ENCODE data around the gene GNB1. TPM values are rescaled to one million over a fixed set of nuclear protein-coding genes. Genes with fewer than 3 reads are reported as not detected.

Gene GNB1
- total and polyA plus RNA-seq, 8 donors = 241 to 360 (median 271) TPM

DNA sequence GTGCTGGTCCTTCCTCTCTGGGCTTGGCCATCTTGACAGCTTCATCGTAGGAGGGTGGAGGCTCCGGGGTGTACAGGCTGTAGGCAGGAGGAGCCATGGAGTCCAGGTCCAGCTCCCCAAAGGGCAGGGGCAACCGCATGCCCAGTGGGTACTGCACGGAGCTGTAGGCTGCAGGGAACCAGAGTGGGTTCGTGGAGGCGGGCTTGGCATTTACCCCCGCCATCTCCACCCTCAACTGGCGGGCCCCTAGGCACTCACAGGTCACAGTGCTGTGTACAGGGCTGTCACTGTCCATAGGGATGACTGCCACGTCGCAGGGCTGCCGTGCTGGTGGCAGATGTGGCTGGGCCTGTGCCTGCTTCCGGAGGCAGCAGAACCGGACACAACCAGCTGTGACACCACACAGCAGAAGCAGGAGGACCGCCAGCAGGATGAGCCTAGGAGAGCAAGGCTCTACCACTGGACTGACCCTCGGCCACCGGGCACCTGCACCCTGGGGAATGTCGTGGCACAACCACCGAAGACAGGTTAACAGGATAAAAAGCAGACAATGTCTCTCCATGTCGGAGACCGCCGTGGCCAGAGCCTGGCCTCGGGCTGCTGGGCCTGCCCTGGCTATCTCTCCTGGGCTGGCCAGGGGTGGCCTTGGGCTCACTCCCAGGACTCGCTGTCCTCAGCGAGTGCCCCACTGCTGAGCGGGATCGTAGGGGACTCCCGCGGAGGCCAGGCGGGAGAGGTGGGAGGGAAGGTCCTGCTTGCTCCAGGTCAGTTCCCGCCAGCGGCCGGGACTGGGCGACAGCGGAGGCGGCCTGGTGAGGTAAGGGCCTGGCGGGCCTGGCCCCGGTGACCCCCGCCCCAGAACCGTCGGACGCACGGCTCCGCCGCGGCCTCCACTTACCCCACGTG, 27.4 kb upstream of the GNB1 start:
- TF ChIP-seq, protein P1, sequence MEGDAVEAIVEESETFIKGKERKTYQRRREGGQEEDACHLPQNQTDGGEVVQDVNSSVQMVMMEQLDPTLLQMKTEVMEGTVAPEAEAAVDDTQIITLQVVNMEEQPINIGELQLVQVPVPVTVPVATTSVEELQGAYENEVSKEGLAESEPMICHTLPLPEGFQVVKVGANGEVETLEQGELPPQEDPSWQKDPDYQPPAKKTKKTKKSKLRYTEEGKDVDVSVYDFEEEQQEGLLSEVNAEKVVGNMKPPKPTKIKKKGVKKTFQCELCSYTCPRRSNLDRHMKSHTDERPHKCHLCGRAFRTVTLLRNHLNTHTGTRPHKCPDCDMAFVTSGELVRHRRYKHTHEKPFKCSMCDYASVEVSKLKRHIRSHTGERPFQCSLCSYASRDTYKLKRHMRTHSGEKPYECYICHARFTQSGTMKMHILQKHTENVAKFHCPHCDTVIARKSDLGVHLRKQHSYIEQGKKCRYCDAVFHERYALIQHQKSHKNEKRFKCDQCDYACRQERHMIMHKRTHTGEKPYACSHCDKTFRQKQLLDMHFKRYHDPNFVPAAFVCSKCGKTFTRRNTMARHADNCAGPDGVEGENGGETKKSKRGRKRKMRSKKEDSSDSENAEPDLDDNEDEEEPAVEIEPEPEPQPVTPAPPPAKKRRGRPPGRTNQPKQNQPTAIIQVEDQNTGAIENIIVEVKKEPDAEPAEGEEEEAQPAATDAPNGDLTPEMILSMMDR (IDR thresholded peaks at IDR 0.05) = no peak
- Histone ChIP-seq H3K9me3 (no peaks in the 10 kb centered on the region), H3K27me3 (peaks cover 0 to 8% of the 10 kb centered on the region in 2 donors), H3K4me1 (peaks cover 6 to 13% of the 10 kb centered on the region in 2 donors), H3K36me3 (no peaks in the 10 kb centered on the region), H3K27ac (peak overlapping the region in 1 of 2 donors; percentile 49), H3K4me3 (peak overlapping the region; percentile 43 to 58)
- intact Hi-C loops (cut with DNase I) = no loop called here
- DNase-seq (no peak), ATAC-seq (no peak)

DNA sequence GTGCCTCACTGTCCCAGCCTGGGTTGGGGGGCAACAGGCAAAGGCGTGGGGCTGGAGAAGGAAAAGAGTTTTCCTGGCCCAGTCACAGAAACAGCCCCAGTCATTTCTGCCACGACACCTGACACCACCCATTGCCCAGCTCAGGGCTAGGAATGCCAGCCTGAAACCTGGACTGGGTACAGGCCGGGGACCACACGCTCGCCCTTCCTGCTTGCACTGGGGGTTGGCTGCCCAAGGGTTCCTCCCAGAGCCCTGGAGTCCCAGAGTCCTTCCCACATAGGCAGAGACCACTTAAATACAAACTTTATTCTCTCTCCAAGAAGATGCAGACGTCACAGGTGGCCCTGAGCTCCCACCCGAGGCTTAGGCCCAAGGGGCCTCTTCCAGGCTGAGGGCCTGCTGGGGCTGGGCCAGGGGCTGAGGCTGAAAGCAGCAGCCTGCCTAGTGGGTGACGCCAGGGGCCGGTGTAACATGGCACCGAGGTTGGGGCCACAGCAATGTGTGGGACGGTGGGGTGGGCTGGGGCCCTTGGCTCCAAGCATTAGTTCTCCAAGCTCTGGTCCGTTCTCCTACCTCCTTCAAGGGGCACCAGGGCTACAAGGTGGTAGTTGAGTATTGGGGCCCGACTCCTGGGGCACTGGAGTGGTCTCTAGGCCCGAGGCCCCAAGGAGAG, 26.6 kb upstream of the GNB1 start:
- Histone ChIP-seq H3K27me3 (peaks cover 0 to 8% of the 10 kb centered on the region in 2 donors), H3K27ac (no peak overlapping the region), H3K4me3 (no peak overlapping the region), H3K9me3 (no peaks in the 10 kb centered on the region), H3K36me3 (no peaks in the 10 kb centered on the region), H3K4me1 (peaks cover 6 to 13% of the 10 kb centered on the region in 2 donors)
- intact Hi-C loops (cut with DNase I) = no loop called here
- DNase-seq (no peak), ATAC-seq (no peak)
- TF ChIP-seq, protein P1 (IDR thresholded peaks at IDR 0.05) = no peak

DNA sequence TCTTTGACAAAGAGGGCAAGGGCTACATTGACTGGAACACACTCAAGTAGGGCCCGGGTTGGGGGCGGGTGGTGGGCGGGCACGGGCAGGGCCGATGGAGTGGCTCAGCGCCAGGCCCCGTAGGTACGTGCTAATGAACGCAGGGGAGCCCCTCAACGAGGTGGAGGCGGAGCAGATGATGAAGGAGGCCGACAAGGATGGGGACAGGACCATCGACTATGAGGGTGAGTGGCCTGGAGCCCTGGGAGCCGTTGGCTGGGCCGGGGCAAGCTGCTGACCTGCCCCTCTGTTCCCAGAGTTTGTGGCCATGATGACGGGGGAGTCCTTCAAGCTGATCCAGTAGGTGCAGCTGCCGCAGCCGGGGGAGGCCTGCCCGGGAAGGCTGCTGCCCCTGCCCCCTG, 26.0 kb upstream of the GNB1 start:
- ATAC-seq = no peak
- DNase-seq = peak in 1 of 4 donors; percentile 67
- intact Hi-C loops (cut with DNase I) = no loop called here
- H3K27me3 ChIP-seq = peaks cover 0 to 8% of the 10 kb centered on the region in 2 donors
- no peak overlapping the region for H3K27ac ChIP-seq
- H3K36me3 ChIP-seq = no peaks in the 10 kb centered on the region
- H3K4me3 ChIP-seq = no peak overlapping the region
- TF ChIP-seq, protein P1 (IDR thresholded peaks at IDR 0.05) = no peak
- H3K9me3 ChIP-seq = no peaks in the 10 kb centered on the region
- H3K4me1 ChIP-seq = peaks cover 6 to 13% of the 10 kb centered on the region in 2 donors

DNA sequence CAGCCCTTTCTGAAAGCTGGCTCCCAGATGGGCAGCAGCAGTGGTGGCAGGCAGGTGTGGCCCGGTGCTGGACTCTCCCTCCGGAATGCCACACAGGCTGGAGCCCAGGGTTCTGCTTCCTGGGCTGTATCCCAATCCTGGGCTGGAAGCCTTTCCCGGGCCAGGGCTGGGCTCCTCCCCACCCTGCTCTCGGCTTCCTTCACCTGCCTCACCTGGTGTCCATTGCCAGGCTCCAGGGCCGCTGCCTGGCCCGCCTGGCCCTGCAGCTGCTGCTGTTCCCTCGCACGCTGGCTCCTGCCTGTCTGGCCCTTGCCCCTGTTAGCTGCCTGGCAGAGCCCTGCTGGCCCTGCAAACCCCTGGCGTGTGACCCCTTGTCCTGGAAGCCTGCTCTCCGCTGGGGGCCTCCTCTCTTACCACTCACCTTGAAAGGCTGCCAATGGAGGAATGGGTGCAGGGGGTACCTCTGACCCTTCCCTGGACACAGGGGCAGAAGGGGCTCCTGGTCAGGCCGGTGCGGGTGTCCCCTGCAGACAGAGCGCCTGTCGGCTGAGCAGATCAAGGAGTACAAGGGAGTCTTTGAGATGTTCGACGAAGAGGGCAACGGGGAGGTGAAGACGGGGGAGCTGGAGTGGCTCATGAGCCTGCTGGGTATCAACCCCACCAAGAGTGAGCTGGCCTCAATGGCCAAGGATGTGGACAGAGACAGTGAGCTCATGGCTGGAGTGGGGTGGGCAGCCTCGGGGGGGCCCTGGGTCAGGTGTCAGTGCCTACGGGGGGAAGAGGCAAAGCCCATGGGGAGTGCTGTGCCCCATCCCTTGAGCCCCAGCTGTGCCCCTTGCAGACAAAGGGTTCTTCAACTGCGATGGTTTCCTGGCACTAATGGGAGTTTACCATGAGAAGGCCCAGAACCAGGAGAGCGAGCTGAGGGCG, 25.3 kb upstream of the GNB1 start:
- DNase-seq (no peak), ATAC-seq (no peak)
- peaks cover 6 to 13% of the 10 kb centered on the region in 2 donors for H3K4me1 ChIP-seq
- intact Hi-C loops (cut with DNase I) = no loop called here
- no peaks in the 10 kb centered on the region for H3K9me3 ChIP-seq
- no peaks in the 10 kb centered on the region for H3K36me3 ChIP-seq
- H3K27me3 ChIP-seq = peaks cover 0 to 8% of the 10 kb centered on the region in 2 donors
- TF ChIP-seq, protein P1 (IDR thresholded peaks at IDR 0.05) = no peak
- H3K4me3 ChIP-seq = no peak overlapping the region
- no peak overlapping the region for H3K27ac ChIP-seq
